ENCODE measurements around the gene MOV10. TPM values are rescaled to one million over a fixed set of nuclear protein-coding genes. Genes with fewer than 3 reads are reported as not detected.

MOV10 gene
- total and polyA plus RNA-seq, 9 of the 15 experiments (the other 6 are each of a cell fraction or from before 2014, with no cell fraction given), result 16.7 to 105 (median 49.5) TPM

DNA sequence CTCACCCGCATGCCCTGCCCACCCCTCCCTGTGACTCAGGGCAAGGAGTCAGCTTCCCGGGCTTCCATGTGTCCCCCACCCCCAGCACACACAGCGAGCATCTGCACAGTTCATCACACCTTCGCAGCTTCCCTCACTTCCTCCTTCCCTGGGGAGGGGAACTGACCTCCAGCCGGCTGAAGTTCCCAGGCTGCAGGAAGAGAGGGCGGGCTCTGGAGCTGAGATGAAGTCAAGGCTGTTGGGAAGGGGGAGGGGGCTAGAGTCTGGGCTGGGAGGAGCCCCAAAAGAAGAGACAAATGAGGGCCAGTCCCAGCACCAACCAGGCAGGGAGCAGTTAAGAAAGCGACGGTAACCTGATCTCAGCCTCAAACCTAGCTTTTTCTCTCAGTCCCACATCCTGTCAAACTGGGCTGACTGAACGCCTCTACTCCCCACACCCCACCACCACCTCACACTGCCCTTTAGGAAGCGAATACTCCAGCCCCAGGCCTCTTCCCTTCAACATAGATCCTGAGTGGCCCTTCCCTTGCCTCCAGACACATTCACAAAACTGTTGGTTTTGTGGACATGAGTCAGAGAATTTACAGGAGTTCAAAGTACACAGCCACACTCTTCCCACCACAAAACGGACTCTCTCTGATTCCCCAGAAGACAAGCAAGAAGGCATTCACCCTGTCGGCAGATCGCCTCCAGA, 30.6 kb downstream of the MOV10 start (continued):
- TF ChIP-seq NR2C2 (CRISPR knock-in tag; IDR thresholded peaks at IDR 0.05), result no peak
- TF ChIP-seq NR2C2 (tag; IDR thresholded peaks at IDR 0.05), result peak; percentile 68; the same call in 1 of the 2 replicates
- peak; percentile 48 to 95; a peak in 3 of 4 replicates for TF ChIP-seq ETV6 (IDR thresholded peaks at IDR 0.05; ENCODE audit: borderline replicate concordance in 1 of 2, low read depth in 2 of 2, low read length in 1 of 2)
- no peak for TF ChIP-seq ETV6 (CRISPR knock-in tag; IDR thresholded peaks at IDR 0.05; ENCODE audit: borderline replicate concordance)
- 0 out of 2 replicates have a peak, but pooled peaks have one; percentile 12 for TF ChIP-seq THAP12 (CRISPR knock-in tag; IDR thresholded peaks at IDR 0.05)
- TF ChIP-seq RBM17 (IDR thresholded peaks at IDR 0.05; ENCODE audit: borderline replicate concordance, low read depth, low read length), result no peak
- TF ChIP-seq ESRRB (CRISPR knock-in tag; IDR thresholded peaks at IDR 0.05; ENCODE audit: borderline replicate concordance), result no peak
- TF ChIP-seq, protein P1, sequence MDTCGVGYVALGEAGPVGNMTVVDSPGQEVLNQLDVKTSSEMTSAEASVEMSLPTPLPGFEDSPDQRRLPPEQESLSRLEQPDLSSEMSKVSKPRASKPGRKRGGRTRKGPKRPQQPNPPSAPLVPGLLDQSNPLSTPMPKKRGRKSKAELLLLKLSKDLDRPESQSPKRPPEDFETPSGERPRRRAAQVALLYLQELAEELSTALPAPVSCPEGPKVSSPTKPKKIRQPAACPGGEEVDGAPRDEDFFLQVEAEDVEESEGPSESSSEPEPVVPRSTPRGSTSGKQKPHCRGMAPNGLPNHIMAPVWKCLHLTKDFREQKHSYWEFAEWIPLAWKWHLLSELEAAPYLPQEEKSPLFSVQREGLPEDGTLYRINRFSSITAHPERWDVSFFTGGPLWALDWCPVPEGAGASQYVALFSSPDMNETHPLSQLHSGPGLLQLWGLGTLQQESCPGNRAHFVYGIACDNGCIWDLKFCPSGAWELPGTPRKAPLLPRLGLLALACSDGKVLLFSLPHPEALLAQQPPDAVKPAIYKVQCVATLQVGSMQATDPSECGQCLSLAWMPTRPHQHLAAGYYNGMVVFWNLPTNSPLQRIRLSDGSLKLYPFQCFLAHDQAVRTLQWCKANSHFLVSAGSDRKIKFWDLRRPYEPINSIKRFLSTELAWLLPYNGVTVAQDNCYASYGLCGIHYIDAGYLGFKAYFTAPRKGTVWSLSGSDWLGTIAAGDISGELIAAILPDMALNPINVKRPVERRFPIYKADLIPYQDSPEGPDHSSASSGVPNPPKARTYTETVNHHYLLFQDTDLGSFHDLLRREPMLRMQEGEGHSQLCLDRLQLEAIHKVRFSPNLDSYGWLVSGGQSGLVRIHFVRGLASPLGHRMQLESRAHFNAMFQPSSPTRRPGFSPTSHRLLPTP (IDR thresholded peaks at IDR 0.05; ENCODE audit: borderline replicate concordance, extremely low read depth, insufficient read length), result no peak
- 0 out of 2 replicates have a peak, but pooled peaks have one; percentile 14 for TF ChIP-seq CREB5 (CRISPR knock-in tag; IDR thresholded peaks at IDR 0.05)
- TF ChIP-seq ETS2 (tag; IDR thresholded peaks at IDR 0.05; ENCODE audit: borderline replicate concordance, poor library complexity, severe bottlenecking), result no peak
- TF ChIP-seq TRIM25 (IDR thresholded peaks at IDR 0.05; ENCODE audit: borderline replicate concordance), result no peak
- TF ChIP-seq ZBTB43 (CRISPR knock-in tag; IDR thresholded peaks at IDR 0.05), result no peak
- no peak for TF ChIP-seq ZNF311 (CRISPR knock-in tag; IDR thresholded peaks at IDR 0.05)
- TF ChIP-seq TCF7 (IDR thresholded peaks at IDR 0.05; ENCODE audit: borderline replicate concordance), result no peak; the same call in 1 of the 2 replicates
- no peak for TF ChIP-seq RFX5 (IDR thresholded peaks at IDR 0.05; ENCODE audit: low read depth, low read length)
